ENCODE measurements around the gene PRR18. TPM values are rescaled to one million over a fixed set of nuclear protein-coding genes. Genes with fewer than 3 reads are reported as not detected.

The PRR18 gene
- total RNA-seq, 1 experiment from 2014 or later: not detected

DNA sequence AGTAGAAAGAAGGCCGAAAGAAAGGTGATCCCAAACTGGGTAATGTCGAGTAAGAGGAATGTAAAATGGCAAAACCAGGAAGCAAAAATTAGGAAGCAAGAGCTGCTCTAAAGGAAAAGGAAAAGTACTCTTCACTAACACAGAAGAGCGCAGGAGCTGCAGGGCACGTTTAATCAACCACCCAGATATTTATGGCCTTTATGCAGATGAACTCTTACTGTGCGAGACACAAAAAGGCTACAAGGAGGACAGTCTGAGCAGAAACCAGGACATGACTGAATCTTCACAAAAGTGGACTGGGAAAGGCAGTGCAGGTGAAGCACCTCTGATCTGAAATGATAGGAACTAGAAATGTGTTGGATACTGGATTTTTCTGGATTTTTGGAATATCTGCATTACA lies 15.2 kb upstream of the PRR18 start:
- POLR2A ChIA-PET: no interaction called here
- Histone ChIP-seq H3K9me3 (ENCODE audit: control insufficient read depth in 1 of 2, insufficient read depth in 1 of 2, low read depth in 1 of 2, low read length in 2 of 2) (no peaks in the 10 kb centered on the region), H2AFZ (ENCODE audit: low read depth, low read length, poor library complexity, severe bottlenecking) (no peak overlapping the region), H3K79me2 (ENCODE audit: insufficient read depth, low read length) (peaks cover 51% of the 10 kb centered on the region), H3K4me3 (replicated peaks in 1 of 2; ENCODE audit: low read depth in 1 of 2, low read length in 2 of 2) (no peak overlapping the region), H3K4me2 (ENCODE audit: low read length) (no peak overlapping the region), H3K4me1 (ENCODE audit: control insufficient read depth in 1 of 2, insufficient read depth in 2 of 2, low read length in 2 of 2) (peaks cover 0 to 18% of the 10 kb centered on the region in 2 experiments; a peak in 2 of 4 replicates), H3K9ac (ENCODE audit: low read length) (no peak overlapping the region), H3K27ac (ENCODE audit: low read depth, low read length) (no peak overlapping the region), H3K27me3 (ENCODE audit: insufficient read depth, low read length) (no peaks in the 10 kb centered on the region), H3K9me2 (ENCODE audit: insufficient read depth) (no peaks in the 10 kb centered on the region), H3K36me3 (ENCODE audit: control insufficient read depth in 1 of 2, insufficient read depth in 2 of 2, low read length in 2 of 2) (peaks cover 18% of the 10 kb centered on the region in 2 experiments; a peak in 3 of 4 replicates), H4K20me1 (ENCODE audit: insufficient read depth) (no peaks in the 10 kb centered on the region; the same call in 1 of the 2 replicates)
- ATAC-seq (no peak), DNase-seq (ENCODE audit: low read depth, low spot score) (no peak)
- intact Hi-C loops (cut with micrococcal nuclease): no loop called here
- no TSS peak for BruUV-seq (replicated peaks)
- CTCF ChIA-PET: interaction anchor here (0.8 to 0.9 kb wide), 2 partner anchors 10 to 58 kb away, joined by 3 read pairs; no protein-coding TSS in a partner anchor
- no peak for TF ChIP-seq SIN3A (IDR thresholded peaks at IDR 0.05; ENCODE audit: low read depth)
- no peak for TF ChIP-seq SRF (IDR thresholded peaks at IDR 0.05; ENCODE audit: low read depth)
- TF ChIP-seq TCF7L2 (IDR thresholded peaks at IDR 0.05; ENCODE audit: borderline replicate concordance, extremely low read depth, insufficient read depth, insufficient read length): no peak
- TF ChIP-seq EZH2 (IDR thresholded peaks at IDR 0.05): no peak
- TF ChIP-seq, protein P1, sequence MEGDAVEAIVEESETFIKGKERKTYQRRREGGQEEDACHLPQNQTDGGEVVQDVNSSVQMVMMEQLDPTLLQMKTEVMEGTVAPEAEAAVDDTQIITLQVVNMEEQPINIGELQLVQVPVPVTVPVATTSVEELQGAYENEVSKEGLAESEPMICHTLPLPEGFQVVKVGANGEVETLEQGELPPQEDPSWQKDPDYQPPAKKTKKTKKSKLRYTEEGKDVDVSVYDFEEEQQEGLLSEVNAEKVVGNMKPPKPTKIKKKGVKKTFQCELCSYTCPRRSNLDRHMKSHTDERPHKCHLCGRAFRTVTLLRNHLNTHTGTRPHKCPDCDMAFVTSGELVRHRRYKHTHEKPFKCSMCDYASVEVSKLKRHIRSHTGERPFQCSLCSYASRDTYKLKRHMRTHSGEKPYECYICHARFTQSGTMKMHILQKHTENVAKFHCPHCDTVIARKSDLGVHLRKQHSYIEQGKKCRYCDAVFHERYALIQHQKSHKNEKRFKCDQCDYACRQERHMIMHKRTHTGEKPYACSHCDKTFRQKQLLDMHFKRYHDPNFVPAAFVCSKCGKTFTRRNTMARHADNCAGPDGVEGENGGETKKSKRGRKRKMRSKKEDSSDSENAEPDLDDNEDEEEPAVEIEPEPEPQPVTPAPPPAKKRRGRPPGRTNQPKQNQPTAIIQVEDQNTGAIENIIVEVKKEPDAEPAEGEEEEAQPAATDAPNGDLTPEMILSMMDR (IDR thresholded peaks at IDR 0.05 in 2 of 3, conservative IDR thresholded peaks at IDR 0.05 in 1 of 3; ENCODE audit: borderline replicate concordance in 1 of 3, insufficient read depth in 1 of 3, low read depth in 2 of 3, low read length in 2 of 3): no peak
- TF ChIP-seq EGR1 (IDR thresholded peaks at IDR 0.05; ENCODE audit: low read depth): no peak
- TF ChIP-seq ZFX (IDR thresholded peaks at IDR 0.05): no peak
- RAD21 ChIA-PET (ENCODE audit: low non-redundant PET in 1 of 2, low total read pairs in 2 of 2, uncharacterized antibody in 2 of 2, unreplicated experiment in 2 of 2): no interaction called here
